Common myeloid progenitor, CD34-positive (primary cell): ENCODE measurements around the gene STAC2.
A peak's percentile ranks its signal among the peaks of the same experiment; 100 is the strongest.

Experiments
- CTCF ChIA-PET: fragments of 350-600 bp; sonication (Branson Sonifier 250); formaldehyde crosslinking; loops from one replicate; lab custom pipeline; 2021; ENCODE audit warnings: antibody characterized with exemption; lab: Charles Lee
- POLR2A ChIA-PET: fragments of 350-600 bp; sonication (Branson Sonifier 250); formaldehyde crosslinking; loops from one replicate; lab custom pipeline; 2021; ENCODE audit warnings: antibody characterized with exemption; lab: Charles Lee
- DNase-seq, 3 donors: peaks; one replicate each; pipeline versions ENCODE4 v3.0.0 to v3.0.0-alpha.2; 2013
- H3K27ac ChIP-seq, 2 experiments: 1 replicate in 1 of 2; 2 replicates in 1 of 2; pipeline ENCODE4 v1.7.0; 2013; ENCODE audit warnings: inconsistent platforms in 2 of 2, low read length in 2 of 2, mild to moderate bottlenecking in 2 of 2, low read depth in 1 of 2, moderate library complexity in 1 of 2; ENCODE audit not compliant: severe bottlenecking in 2 of 2, insufficient read depth in 1 of 2, poor library complexity in 1 of 2
- H3K27me3 ChIP-seq, 5 experiments: replicated peaks in 2 of 5; 1 replicate in 3 of 5; 2 replicates in 2 of 5; pipeline versions ENCODE4 v1.6.1 to v1.7.0; 2013; ENCODE audit warnings: low read length in 4 of 5, mild to moderate bottlenecking in 2 of 5, moderate library complexity in 2 of 5, inconsistent platforms in 1 of 5; ENCODE audit not compliant: insufficient read depth in 5 of 5, control insufficient read depth in 4 of 5
- H3K36me3 ChIP-seq, 4 experiments: 1 replicate in 2 of 4; 2 replicates in 2 of 4; pipeline versions ENCODE4 v1.6.1 to v1.7.0; 2013; ENCODE audit warnings: low read length in 3 of 4, control low read depth in 1 of 4, mild to moderate bottlenecking in 1 of 4; ENCODE audit not compliant: control insufficient read depth in 4 of 4, insufficient read depth in 4 of 4
- H3K4me1 ChIP-seq, 4 experiments: 1 replicate in 3 of 4; 2 replicates in 1 of 4; pipeline versions ENCODE4 v1.6.1 to v1.7.1; 2013; ENCODE audit warnings: low read length in 3 of 4, mild to moderate bottlenecking in 3 of 4, control low read depth in 1 of 4, inconsistent platforms in 1 of 4, moderate library complexity in 1 of 4; ENCODE audit not compliant: control insufficient read depth in 4 of 4, insufficient read depth in 4 of 4; ENCODE audit errors: control extremely low read depth in 1 of 4
- H3K4me3 ChIP-seq, 7 experiments: 1 replicate in 4 of 7; 2 replicates in 3 of 7; pipeline versions ENCODE4 v1.5.1 to v1.7.0; 2013; ENCODE audit warnings: mild to moderate bottlenecking in 7 of 7, low read length in 6 of 7, moderate library complexity in 6 of 7, inconsistent platforms in 2 of 7, low read depth in 2 of 7, control low read depth in 1 of 7; ENCODE audit not compliant: insufficient read depth in 4 of 7, control insufficient read depth in 1 of 7; ENCODE audit errors: extremely low read depth in 1 of 7
- H3K9me3 ChIP-seq, 5 experiments: 1 replicate in 4 of 5; 2 replicates in 1 of 5; pipeline versions ENCODE4 v1.6.1 to v1.7.1; 2013; ENCODE audit warnings: low read length in 4 of 5, mild to moderate bottlenecking in 2 of 5, inconsistent platforms in 1 of 5, low read depth in 1 of 5, moderate library complexity in 1 of 5; ENCODE audit not compliant: control insufficient read depth in 4 of 5, insufficient read depth in 2 of 5; ENCODE audit errors: control extremely low read depth in 1 of 5
- WGBS: methylation state at CpG from one replicate; pipeline ENCODE4 v1.1.5; 2013; ENCODE audit not compliant: insufficient coverage; 5-methylcytosine and 5-hydroxymethylcytosine counted together

The STAC2 gene

DNA sequence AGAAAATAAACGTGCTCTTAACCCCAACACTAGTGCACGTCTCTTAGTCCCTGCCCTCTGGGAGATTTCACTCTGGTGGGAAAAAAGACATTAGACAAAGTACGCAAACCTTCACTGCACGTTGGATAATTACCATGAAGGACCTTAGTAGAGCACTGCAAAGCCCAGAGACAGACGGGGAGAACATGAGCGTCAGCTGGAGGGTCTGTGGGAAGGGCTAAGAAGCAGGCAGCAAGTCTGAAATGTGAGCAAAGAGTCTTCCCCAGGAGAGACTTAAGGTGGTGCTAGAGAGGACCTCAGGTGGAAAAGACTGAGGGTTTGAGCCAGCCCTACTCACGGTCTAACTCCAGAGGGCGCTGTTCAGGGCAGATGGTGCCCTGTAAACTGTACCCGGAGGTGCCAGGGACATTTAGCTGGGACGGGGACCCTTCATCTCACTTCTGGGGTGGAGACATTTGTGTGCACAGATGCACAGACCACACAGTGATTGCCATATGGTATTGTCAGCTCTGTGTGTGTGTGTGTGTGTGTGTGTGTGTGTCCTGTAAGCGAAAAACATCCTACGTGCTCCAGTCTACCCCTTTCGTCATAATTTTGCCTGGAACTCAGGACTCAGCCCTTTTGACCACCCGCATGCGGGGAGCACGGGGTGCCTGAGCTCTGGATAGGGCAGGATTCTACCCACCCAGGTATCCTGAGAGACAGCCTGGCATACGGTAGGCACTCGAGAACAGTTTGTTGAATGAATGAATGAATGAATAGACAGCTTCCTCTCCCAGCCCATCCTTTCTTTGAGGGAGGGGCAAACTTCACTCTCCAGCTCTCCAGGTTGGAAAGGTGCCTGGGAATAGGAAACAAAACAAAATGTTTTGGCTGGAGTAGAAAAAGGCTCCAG is 10.1 kb upstream of the STAC2 start:
- ChIA-PET POLR2A (no interaction called here), CTCF (interaction anchor here (1.0 to 21.2 kb wide), 15 partner anchors 9 to 172 kb away, joined by 3 to 425 read pairs (median 5); partner anchors contain the start of genes RPL19 and STAC2)
- Histone ChIP-seq H3K27me3 (peaks cover 0 to 2% (median 0%) of the 10 kb centered on the region in 5 experiments), H3K36me3 (no peaks in the 10 kb centered on the region), H3K9me3 (no peaks in the 10 kb centered on the region), H3K4me3 (no peak overlapping the region), H3K4me1 (peaks cover 0 to 30% (median 21%) of the 10 kb centered on the region in 4 experiments), H3K27ac (no peak overlapping the region)
- peak; percentile 82 to 91 (median 90) for DNase-seq
- 47% methylated on average over 16 of the region's 18 CpGs for WGBS

DNA sequence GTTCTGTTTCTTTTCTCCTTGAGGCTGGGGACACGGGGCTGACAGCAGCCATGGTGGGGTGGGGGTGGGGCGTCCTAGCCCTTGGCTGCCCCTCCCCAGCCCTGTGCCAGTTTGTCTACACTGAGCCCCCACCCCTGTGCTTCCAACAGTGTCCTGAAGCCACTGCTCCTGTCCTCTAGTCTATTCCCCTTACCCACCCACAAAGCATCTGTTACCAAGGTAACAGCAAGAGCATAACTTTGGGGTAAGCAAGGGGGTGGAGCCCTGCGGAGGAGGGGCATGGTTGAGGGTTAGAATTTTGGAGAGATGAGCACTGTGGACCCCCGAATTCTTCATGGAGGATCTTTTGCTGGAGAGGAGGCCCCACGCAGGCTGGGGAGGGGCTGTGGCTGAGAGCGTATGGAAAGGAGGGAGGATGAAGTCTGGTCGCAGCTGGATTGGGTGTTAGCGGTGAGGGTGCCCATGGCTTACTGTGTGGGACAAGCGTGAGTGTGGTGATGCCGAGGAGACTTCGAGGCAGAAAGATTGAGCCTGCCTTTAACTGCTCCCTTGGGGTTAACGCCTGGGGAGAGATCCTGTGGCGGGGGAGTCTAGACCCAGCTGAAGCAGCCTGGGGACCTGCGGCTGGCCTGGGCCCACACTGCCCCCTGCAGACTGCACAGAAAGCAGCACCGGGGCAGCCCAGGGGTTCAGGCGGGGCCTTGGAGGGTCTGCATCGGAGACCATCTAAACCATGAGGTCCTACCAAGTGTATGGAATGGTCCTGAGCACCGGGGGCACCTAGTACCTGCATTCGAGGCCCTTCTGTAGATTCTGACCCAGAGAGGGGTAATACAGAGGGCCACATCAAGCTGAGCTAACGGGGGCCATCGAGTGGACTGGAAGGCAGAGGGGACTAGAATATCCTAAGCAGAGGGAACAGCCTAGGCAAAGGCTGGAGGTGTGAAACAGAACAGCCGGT is 6.1 kb upstream of the STAC2 start:
- ChIA-PET CTCF (interaction anchor here (0.6 to 21.2 kb wide), 9 partner anchors 8 to 465 kb away, joined by 3 to 425 read pairs (median 6); partner anchors contain the start of gene RPL19), POLR2A (interaction anchor here (0.9 kb wide), 1 partner anchor 12 kb away, joined by 3 read pairs; no protein-coding TSS in a partner anchor)
- 19% methylated on average over 19 of the region's 22 CpGs for WGBS
- Histone ChIP-seq H3K4me1 (peaks cover 0 to 12% (median 10%) of the 10 kb centered on the region in 4 experiments), H3K4me3 (peak overlapping the region in 3 of 7 experiments; percentile 20 to 60 (median 47)), H3K9me3 (no peaks in the 10 kb centered on the region), H3K36me3 (no peaks in the 10 kb centered on the region), H3K27me3 (peaks cover 0 to 15% (median 4%) of the 10 kb centered on the region in 5 experiments), H3K27ac (no peak overlapping the region)
- DNase-seq = peak; percentile 50 to 73 (median 72)

GRCh38 chr17:39231091-39231561 is 5.4 kb upstream of the STAC2 start:
- ChIA-PET POLR2A (interaction anchor here (0.5 kb wide), 1 partner anchor 26 kb away, joined by 3 read pairs; no protein-coding TSS in a partner anchor), CTCF (interaction anchor here (0.7 to 21.2 kb wide), 7 partner anchors 8 to 131 kb away, joined by 3 to 425 read pairs (median 5); partner anchors contain the start of gene RPL19)
- DNase-seq = no peak
- Histone ChIP-seq H3K27me3 (peaks cover 0 to 22% (median 7%) of the 10 kb centered on the region in 5 experiments), H3K4me1 (peaks cover 0 to 14% (median 12%) of the 10 kb centered on the region in 4 experiments), H3K27ac (no peak overlapping the region), H3K9me3 (no peaks in the 10 kb centered on the region), H3K4me3 (no peak overlapping the region), H3K36me3 (no peaks in the 10 kb centered on the region)
- WGBS = 94% methylated on average over 2 of the region's 10 CpGs

DNA sequence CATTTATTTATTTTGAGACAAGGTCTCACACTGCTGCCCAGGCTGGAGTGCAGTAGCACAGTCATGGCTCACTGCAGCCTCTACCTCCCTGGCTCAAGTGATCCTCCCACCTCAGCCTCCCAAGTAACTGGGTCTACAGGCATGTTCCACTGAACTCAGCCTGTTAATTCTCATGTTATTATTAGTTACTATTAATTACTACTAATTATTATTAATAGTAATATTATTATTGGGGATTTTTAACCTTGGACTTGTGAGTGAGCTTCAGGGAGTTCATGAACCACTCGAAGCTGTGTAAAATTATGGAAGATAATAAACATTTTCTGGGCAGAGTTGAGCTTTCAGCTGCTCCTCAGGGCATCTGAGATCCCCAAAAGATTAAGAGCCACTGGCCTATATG is 4.6 kb upstream of the STAC2 start:
- peaks cover 0 to 29% (median 9%) of the 10 kb centered on the region in 5 experiments for H3K27me3 ChIP-seq
- POLR2A ChIA-PET = interaction anchor here (0.5 kb wide), 1 partner anchor 25 kb away, joined by 3 read pairs; no protein-coding TSS in a partner anchor
- H3K27ac ChIP-seq = no peak overlapping the region
- H3K4me1 ChIP-seq = peaks cover 0 to 20% (median 19%) of the 10 kb centered on the region in 4 experiments
- H3K9me3 ChIP-seq = no peaks in the 10 kb centered on the region
- CTCF ChIA-PET = interaction anchor here (0.8 to 21.2 kb wide), 6 partner anchors 8 to 26 kb away, joined by 3 to 425 read pairs (median 10); partner anchors contain the start of gene RPL19
- H3K4me3 ChIP-seq = no peak overlapping the region
- no peaks in the 10 kb centered on the region for H3K36me3 ChIP-seq
- WGBS = 100% methylated on average over 1 of the region's 1 CpG
- no peak for DNase-seq

- no peaks in the 10 kb centered on the region for H3K9me3 ChIP-seq
- H3K27me3 ChIP-seq = peaks cover 0 to 38% (median 14%) of the 10 kb centered on the region in 5 experiments
- ChIA-PET POLR2A (no interaction called here), CTCF (interaction anchor here (1.5 to 21.2 kb wide), 5 partner anchors 8 to 25 kb away, joined by 3 to 425 read pairs (median 16); partner anchors contain the start of gene RPL19)
- no peak for DNase-seq
- H3K27ac ChIP-seq = no peak overlapping the region
- no peak overlapping the region for H3K4me3 ChIP-seq
- peaks cover 0 to 28% (median 28%) of the 10 kb centered on the region in 4 experiments for H3K4me1 ChIP-seq
- no peaks in the 10 kb centered on the region for H3K36me3 ChIP-seq
- 91% methylated on average over 11 of the region's 11 CpGs for WGBS
Measured at GRCh38 chr17:39229274-39229913, 3.6 kb upstream of the STAC2 start.
